DMS 273 treated with DMSO at 0.1 percent for 48 hours (cell line): Measurements from ENCODE around the gene GAA.
"Not testable (repeated sequence)": the region's sequence is repeated elsewhere in the genome, so short reads cannot be mapped to it uniquely, and the experiment has no call there.

Source experiments
- DNase-seq: peaks from one replicate; lab custom pipeline; 2025; lab: John Stamatoyannopoulos, UW

Gene GAA

DNA sequence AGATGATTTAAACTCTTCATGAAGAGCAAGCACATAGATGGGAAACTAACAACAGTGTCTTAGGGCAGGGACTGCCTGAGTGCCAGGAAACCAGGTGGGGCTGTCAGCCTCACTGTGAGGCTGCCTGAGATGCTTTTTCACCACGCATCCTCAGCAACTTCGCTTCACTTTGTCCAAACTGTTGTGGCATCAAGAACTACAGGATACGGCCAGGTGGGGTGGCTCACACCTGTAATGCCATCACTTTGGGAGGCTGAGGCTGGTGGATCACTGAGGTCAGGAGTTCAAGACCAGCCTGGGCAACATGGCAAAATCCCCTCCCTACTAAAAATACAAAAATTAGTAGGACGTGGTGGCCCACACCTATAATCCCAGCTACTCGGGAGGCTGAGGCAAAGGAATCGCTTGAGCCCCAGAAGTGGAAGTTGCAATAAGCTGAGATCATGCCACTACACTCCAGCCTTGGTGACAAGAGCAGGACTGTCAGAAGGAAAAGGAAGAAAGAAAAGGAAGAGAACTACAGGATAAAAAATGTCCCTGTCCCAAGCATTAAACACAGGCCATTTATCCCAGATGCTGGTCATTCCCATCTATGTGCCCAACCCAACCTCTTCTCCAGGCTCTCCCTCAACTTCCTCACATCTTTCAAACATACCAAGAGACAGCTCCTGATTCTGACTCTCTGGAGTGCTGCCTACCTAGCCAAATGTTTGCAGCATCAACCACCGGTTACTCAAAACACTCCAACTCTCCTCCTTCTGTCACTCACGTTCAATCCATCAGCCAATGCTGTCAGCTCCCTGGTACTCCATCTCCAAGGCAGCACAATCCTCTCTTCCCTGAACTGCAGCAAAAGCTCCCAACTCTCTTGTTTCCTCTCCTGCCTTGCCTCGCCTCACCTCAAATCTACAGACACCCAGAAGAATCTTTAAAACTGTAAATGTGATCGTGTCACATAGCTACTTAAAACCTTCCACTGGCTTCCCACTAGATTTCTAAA, 44.0 kb downstream of the GAA start:
- no peak for DNase-seq

DNA sequence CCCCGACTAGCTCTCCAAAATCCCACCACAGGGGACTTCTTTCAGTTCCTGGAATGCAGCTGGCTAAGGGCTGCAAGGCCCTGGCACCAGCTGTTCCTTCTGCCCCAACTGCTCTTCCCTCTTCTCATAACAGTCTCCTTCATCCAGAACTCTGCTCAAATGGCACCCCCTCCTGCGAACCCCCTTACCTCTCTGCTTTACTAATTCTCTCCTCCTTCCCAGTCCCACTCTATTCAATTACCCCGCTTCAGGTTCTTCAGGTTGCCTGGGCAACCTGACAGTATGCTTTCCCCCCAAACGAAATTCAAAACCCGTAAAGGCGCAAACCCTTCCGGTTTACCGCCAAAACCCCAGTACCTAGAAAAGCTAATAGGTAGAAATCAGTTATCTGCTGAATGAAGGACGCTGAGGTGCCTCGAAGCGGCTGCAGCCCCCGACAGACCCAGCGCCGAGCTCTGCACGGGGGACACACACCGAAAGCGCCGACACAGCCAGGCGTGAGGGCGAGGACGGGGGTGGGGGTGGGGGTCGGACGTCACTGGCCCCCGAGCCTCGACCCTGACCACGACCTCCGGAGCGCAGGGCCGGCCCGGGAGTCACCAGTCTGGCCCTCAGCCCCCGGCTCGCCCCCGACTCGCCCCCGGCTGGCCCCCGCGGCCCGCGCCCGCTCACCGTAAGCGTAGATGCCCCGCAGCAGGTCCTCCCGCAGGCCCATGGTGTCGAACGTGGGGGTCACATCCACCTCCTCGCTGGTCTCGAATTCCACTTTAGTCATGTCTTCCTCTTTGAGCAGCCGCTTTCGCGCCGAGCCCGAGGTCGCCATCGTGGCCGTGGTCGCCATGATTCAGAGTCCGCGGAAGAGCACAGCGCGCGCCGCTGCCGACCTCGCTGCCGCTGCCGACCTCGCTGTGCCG, 45.0 kb downstream of the GAA start:
- peak; percentile 15 for DNase-seq

DNA sequence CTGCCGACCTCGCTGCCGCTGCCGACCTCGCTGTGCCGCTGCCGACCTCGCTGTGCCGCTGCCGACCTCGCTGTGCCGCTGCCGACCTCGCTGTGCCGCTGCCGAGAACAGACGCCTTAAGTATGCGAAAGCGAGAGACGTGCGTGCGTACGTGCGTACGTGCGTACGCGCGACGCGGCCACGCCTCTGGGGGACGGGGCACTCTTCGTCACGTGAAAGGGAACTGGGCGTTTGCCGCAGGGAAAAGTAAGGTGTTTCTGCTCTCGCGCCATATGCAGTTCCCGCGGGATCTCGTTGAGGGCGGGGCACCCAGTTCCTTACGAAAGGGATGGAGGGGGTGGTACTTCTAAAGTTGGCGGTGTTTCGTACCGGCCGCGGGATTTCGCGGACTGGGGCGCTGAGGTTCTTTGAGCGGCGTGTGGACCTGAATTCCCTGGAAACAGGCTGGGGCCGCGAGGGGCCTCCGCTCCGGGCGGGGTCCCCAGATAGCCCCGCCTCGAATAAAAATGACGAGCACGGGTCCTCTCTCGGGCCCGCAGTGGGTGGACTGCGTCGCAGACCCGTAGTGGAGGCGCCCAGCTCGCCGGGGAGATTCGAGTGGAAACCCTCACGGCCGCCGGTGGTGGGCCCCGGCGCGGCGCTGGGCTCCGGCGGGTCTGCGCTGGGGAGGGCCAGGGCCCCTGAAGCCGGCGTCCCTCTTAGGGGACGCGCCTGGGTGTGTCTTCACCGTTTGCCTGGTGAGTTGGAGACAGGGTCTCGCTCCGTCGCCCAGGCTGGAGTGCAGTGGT, 45.8 kb downstream of the GAA start, which contains the start of gene EIF4A3:
Gene EIF4A3 (minus strand): TSS at position 94 of the 788 bp plus-strand sequence. CDS start 167 bp downstream, outside the sequence.
- peak; percentile 95 for DNase-seq

DNA sequence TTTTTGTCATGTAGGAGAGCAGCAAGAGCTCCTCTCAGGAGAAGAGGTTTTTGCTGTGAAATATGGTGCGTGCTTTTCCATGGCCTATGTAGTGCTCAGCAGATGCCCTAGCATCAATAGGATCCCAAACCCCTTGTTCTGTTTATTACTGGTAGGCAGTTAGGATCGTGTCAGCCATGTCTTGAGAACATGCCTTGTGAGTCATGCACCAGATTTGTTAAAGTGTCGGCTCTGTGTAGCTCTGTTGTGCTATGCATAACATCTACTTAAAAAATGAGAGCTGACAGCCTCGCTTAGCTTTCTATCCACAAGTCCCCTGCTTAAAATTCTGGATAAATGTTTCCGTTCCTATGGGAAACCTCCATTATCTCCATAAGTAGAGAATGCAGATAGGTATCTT, 50.0 kb downstream of the GAA start:
- DNase-seq: no peak

DNA sequence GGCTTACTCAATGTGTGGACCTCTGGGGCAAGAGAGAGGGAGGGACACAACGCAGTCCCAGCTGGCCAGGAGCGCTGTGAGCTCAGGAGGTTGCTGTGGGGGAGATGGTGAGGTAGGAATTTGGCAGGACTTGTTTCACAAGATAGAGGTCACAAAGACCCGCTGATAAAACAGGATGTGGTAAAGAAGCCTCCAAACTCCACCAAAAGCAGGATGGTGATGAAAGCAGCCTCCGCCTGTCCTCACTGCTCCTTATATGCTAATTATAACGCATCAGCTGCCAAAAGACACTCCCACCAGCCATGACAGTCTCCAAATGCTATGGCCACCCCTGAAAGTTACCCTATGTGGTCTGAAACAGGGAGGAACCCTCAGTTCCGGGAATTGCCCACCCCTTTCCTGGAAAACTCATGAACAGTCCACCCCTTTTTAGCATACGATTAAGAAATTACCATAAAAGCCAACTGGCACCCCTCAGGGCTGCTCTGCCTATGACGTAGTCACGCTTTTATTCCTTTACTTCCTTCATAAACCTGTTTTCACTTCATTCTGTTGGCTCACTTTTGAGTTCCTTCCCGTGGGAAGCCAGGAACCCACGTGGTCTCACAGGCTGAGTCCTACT, 50.8 kb downstream of the GAA start:
- DNase-seq: no peak

DNA sequence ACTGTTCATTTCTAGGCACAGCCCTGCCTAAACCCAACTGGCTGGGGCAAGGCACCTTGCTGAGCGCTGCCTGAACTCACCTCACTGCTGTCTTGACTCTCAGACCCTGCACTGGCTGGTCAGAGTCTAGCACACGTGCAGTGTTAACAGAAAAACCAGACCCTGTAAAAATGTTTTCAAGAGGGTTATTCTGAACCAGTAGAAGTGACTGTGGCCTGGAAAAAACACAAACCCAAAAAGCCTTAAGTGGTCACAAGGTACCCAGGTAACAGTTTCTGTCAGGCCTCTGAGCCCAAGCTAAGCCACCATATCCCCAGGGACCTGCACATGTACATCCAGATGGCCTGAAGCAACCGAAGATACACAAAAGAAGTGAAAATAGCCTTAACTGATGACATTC, 51.6 kb downstream of the GAA start:
- DNase-seq: no peak

DNA sequence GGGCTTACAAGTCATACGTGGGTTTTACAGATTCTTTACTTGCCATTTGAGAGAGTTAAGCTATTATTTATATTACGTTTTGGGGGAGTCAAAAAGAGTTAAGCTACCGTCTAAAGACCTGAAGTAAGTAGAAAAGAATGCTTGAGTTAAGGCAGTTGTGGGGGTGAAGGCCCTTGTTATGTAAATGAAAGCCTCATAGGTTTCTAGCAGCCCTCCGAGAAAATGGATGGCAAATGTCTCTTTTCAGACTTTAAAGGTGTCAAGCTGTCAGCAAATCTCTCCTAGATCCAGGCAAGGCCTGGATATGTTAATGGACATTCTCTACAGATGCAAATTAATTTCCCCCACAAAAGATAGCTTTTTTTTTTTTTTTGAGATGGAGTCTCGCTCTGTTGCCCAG, 52.8 kb downstream of the GAA start:
- no peak for DNase-seq

DNA sequence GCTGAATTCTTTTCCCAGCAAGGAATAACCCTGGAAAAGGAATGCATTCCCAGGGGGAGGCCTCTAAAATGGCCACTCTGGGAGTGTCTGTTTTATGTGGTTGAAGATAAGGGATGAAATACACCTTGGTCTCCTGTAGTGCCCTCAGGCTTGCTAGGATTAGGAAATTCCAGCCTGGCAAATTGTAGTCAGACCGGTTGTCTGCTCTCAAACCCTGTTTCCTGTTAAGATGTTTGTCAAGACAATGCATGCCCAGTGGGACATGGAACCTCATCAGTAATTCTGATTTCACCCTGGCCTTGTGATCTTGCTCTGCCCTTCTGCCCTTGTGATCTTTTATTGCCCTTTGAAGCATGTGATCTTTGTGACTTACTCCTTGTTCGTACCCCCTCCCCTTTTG, 54.2 kb downstream of the GAA start:
- not testable (repeated sequence) for DNase-seq

DNA sequence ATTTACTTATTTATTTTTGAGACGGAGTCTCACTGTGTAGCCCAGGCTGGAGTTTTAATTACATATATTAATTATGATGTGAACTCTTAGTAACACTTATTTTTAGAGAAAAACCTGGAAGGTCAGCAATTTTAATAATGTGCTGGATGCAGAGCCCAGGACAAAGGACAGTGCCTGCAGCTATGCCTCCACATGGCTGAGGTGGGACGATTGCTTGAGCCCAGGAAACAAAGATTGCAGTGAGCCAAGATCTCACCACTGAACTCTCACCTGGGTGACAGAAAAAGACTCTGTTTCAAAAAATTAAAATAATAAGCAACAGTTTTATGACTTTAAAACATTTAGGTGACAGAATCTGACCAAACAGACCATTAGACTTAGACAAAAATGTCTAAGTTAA, 57.5 kb downstream of the GAA start:
- no peak for DNase-seq

DNA sequence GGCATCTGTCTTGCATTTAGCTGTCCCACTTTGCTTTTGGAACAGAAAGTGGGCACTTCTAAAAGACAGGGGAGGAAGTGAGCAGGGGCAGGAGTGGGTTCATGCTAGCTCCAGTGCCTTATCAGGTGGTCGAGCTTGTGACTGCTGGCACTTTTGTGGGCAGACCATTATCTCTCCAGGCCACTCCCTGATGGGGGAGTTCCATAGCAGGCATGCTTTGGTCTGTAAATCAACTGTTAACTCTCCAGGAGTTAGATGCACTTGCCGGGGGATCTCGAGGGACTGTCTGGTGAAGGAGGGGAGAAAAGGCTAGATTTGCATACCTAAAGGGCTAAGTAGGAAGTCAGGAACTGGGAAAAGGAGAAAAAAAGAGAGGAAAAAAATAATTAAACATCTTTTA, 59.2 kb downstream of the GAA start:
- DNase-seq: no peak

DNA sequence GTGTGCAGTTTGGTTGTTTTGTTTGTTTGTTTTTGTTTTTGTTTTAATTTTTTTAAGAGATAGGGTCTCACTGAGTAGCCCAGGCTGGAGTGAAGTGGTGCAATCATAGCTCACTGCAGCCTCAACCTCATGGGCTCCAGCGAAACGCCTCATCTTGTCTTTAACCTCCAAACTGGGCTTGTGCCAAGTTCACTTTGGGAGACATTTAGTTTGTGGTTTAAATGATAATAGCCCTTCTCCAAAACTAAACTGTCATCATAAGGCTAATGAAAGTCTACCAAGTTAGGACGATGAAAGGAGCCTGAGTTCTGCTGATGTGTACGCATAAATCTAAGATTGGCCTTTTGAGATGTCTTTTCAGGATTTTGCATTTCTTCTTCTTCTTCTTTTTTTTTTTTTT, 62.0 kb downstream of the GAA start:
- DNase-seq: no peak

DNA sequence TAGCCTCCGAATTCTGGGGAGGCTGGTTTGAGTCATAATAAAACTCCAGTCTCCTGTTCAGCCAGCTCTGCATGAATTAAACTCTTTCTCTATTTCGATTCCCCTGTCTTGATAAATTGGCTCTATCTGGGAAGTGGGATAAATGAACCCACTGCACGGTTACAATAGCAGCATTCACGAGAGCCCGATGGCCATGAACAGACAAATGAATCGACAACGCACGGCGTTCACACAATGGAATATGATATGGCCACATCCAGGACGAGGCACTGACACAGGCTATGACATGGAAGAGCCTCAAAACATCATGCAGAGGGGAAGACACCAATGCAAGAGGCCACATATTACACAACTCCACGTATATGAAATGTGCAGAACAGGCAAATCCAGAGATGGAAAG, 62.8 kb downstream of the GAA start:
- no peak for DNase-seq

DNA sequence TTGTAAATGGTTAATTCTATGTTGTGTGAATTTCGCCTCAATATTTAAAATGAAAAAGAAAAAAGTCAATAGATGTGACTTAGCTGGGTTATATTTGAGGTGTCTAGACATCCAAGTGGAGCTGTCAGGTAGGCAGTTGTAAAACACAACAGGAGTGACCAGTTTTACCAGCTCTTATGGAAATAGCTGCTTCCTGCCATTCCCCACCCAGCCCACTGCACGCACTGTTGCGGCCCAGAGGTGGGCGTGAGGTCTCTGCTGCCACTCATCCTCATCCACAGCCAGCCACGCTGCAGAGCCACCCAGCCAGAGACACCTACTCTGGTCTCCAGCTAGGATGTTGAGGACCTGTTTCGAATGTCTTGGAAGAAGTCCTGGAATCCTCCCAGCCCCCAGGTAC, 65.1 kb downstream of the GAA start:
- no peak for DNase-seq

DNA sequence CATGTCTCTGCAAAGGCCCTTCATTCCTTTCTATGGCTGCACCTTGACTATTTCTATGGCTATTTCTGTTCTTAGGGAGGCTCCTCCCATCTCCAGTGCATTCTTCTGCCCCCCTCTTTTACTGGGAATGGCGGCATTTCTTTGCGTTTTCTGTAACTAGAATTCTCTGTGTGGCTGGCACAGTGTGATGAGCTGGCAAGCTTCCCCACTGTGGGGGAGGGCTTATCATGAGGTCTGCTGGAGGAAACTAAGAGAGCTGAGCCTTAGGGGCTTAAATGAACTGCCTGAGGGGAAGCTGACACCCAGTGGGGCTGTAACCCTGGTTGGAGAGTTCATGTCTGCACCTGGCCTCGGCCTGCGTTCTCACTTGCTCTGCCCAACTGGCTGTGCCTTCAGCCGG, 67.0 kb downstream of the GAA start:
- DNase-seq: no peak

DNA sequence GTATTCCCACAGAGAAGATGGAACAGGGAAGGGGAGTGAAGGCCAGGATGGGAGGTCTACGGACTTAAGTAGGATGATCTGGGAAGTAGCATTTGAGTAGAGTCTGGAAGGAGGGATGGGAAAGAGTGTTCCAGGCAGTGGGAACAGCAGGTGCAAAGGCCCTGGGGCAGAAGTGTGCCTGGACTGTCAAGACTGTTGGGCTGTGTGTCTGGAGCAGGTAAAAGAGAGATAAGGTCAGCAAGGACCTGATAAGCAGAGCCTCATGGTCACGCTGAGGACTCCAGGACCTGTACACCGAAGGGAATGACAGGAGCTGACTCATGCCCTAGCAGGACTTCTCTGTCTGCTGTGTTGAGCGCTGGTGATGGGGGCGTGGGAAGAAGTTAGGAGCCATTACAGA, 67.7 kb downstream of the GAA start:
- no peak for DNase-seq
